NCI-H1048 (cell line): ENCODE data around the gene LHX5.

Source experiments
- DNase-seq: peaks from one replicate; lab custom pipeline; 2025; lab: John Stamatoyannopoulos, UW

The LHX5 gene

DNA sequence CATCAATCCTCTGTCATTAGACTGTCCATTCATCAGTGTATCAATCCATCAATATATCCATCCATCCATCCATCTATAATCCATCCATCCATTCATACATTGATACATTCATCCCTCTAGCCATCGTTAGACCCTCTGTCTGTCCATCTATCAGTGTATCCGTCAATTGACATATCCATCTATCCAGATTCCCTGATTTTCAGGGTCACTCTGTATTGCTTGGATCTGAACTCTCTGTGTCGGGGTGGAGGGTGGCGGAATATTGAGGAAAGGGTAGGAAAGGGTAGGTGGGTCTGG lies 32.4 kb downstream of the LHX5 start:
- DNase-seq = no peak

GRCh38 chr12:113438523-113439300 lies 33.0 kb downstream of the LHX5 start:
- DNase-seq = no peak

DNA sequence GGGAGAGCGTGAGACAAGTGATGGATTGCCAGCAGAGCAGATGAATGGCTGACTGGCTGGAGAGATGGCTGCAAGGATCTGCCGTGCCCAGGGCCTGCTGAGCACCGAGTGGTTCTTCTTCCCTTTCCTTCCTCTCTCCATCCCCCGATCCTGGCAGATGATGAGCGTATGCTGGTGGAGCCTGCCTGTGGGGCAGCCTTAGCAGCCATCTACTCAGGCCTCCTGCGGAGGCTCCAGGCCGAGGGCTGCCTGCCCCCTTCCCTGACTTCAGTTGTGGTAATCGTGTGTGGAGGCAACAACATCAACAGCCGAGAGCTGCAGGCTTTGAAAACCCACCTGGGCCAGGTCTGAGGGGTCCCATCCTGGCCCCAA lies 34.0 kb downstream of the LHX5 start:
- no peak for DNase-seq

GRCh38 chr12:113436993-113437728 lies 34.5 kb downstream of the LHX5 start:
- no peak for DNase-seq

- DNase-seq = no peak
These were observed 35.1 kb downstream of the LHX5 start for GRCh38 chr12:113436586-113436985.

DNA sequence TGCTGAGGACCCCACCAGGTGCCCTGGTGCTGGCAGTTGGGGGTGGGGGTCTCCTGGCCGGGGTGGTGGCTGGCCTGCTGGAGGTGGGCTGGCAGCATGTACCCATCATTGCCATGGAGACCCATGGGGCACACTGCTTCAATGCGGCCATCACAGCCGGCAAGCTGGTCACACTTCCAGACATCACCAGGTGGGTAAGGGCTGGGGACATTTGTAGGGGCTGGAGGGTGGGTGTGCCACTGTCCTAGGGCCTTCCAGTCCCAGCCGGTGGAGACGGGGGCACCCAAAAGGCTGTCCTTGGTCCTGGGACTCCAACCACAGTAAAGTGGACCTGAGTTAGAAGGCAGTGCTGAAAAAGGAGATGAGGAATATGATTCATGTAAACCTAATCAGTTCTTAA lies 36.3 kb downstream of the LHX5 start:
- DNase-seq = no peak

GRCh38 chr12:113432986-113433385 lies 38.7 kb downstream of the LHX5 start:
- no peak for DNase-seq

DNA sequence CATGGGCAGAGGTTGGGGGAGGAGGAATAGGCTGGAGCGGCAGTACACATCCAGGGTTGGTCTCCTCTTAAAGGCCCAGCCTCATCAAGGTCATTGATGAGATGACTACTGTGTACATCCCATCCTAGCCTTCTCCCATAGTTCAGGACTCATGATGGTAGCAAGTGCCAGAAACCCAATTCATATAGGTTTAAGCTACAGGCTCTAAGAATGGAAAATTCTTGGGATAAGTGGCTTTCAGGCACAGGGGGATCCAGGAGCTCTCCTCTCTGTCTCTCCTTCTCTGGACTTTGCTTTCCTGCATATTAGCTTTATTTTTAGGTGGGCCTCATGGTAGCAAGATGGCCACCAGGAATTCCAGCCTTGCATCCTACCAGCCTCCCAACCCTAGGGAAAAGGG lies 43.2 kb downstream of the LHX5 start:
- DNase-seq = no peak

DNA sequence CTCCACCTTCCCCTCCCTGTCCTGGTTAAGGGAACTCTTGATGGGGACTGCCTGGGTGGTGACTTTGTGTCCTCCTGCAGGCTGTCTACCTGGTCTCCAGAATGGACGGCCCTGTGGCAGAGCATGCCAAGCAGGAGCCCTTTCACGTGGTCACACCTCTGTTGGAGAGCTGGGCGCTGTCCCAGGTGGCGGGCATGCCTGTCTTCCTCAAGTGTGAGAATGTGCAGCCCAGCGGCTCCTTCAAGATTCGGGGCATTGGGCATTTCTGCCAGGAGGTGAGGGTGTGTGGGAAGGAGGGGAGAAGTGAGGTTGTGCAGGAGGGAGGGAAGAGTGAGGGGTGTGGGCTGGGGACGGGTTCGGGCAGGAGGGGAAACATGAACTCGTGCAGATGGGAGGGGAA lies 43.8 kb downstream of the LHX5 start:
- DNase-seq = no peak

- DNase-seq = no peak
These were observed 45.7 kb downstream of the LHX5 start for GRCh38 chr12:113425960-113426453.

GRCh38 chr12:113424915-113425823 lies 46.5 kb downstream of the LHX5 start:
- DNase-seq = no peak

DNA sequence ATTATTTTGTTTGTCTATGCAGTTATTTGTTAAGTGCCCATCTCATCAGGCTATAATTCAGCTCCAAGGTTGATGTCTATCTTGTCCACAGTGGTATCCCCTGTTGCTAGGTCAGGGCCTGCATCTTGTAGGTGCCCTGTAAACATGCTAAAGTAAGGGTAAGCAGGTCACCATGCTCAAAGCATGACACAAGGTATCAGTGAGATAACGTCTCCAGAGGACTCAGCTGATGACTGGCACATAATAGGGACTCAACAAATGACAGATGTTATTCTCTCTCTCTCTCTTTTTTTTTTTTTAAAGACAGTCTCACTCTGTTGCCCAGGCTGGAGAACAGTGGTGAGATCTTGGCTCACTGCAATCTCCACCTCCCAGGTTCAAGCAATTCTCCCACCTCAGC lies 47.2 kb downstream of the LHX5 start:
- no peak for DNase-seq

GRCh38 chr12:113422886-113423669 lies 48.6 kb downstream of the LHX5 start:
- no peak for DNase-seq

GRCh38 chr12:113422030-113422885 lies 49.4 kb downstream of the LHX5 start, which contains the start of gene SDSL:
SDSL (plus strand) TSS chr12:113422380; CDS start chr12:113427983, 5,603 bp downstream.
- DNase-seq = no peak

- DNase-seq = no peak
These were observed 50.6 kb downstream of the LHX5 start for GRCh38 chr12:113420996-113421595.

GRCh38 chr12:113418213-113418879 lies 53.3 kb downstream of the LHX5 start:
- DNase-seq = no peak

- no peak for DNase-seq
These were observed 55.4 kb downstream of the LHX5 start for GRCh38 chr12:113416091-113416754.

DNA sequence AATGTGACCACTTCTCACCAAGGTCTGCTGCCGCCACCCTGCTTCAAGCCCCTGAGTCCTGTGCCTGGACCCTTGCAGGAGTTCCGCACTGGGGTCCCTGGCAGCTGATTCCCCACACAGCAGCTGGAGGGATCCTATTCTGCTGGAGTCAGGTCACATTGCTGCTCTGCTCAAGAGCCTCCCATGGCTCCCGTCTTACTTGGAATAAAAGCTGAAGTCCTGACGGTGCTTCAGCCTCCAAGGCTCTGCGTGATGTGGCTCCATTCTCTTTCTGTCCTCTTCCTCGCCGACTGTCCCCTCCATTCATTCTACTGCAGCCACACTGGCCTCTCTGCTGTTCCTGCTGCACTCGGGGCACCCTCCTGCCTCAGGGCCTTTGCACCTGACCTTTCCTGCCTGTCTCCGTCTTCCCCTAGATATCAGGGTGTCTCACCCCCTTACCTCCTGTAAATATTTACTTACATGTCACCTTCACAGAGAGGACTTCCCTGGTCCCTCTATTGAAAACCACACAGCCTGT lies 57.1 kb downstream of the LHX5 start:
- no peak for DNase-seq

GRCh38 chr12:113413488-113413939 lies 58.2 kb downstream of the LHX5 start:
- no peak for DNase-seq
